COLO668 (cell line): ENCODE measurements around the gene OR9G1.
"Not testable (repeated sequence)": the region's sequence is repeated elsewhere in the genome, so short reads cannot be mapped to it uniquely, and the experiment has no call there.

ENCODE experiments used
- DNase-seq: peaks from one replicate; lab custom pipeline; 2025; ENCODE audit not compliant: unreplicated experiment; lab: John Stamatoyannopoulos, UW

Gene OR9G1

DNA sequence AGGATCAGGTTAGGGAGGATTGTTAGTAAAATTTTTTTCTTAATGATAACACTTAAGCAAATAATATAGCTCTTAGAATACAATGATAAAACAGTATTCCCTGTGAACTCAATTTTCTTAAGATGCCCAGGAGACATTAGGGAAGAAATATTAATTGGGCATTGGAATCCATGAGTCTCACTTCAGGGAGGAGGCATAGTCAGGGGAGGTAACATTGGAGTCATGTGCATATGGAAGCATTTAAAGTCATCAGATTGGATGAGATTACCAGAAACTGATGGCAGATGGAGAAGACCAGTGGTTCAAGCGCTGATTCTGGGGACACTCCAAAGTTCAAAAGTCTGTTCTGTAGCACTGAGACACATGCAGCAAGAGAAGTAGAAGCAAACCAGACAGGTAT lies at the start of gene OR9G1:
OR9G1 (plus strand) TSS at position 301 of the 400 bp plus-strand sequence. CDS start 1,293 bp downstream, outside the sequence.
- no peak for DNase-seq

- no peak for DNase-seq
Observed at GRCh38 chr11:56659755-56660154, 39.1 kb upstream of the OR9G1 start.

GRCh38 chr11:56663386-56663785 lies 35.5 kb upstream of the OR9G1 start, which contains the start of gene OR5AR1:
Gene OR5AR1 (plus strand): TSS chr11:56663686. CDS start chr11:56663686, 0 bp downstream.
- DNase-seq: no peak

DNA sequence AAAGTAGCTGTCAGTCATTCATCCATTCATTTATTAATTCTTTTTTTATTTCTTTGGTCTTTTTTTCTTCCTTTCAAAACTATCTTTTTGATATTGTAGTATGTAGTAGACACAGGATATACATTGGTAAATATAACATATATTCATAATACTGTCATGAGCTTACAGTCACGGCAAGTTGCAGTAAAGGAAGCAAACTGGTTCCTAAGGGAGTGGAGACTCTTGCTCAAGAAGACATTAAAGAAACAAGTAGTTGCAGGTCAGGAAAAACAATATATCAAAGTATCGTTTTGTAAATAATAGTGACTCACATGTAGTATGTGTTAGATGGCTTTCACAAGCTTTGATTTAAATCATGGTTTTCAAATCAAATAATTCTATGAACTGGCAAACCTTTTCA lies 27.9 kb upstream of the OR9G1 start:
- no peak for DNase-seq

GRCh38 chr11:56688554-56689100 lies 10.3 kb upstream of the OR9G1 start:
- DNase-seq: no peak

- not testable (repeated sequence) for DNase-seq
Observed at GRCh38 chr11:56691179-56691578, 7.7 kb upstream of the OR9G1 start.

DNA sequence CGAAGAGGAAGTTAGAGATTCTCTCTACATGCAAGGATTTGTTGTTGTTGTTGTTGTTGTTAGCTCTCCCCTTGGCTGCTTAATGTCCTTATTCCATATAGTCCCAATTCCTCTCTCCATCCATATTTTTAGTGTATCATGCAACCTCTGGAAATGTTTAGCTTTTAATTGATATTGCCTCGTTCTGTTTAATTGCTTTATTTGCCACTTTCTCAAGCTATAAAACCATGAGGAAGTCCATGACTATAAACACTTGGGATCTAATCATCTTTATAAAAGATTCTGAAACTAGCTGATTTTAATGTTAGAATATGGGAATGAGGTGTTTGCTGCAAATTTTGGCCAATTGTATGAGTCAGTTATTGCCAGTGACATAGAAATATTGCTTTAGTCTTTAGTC lies 5.5 kb upstream of the OR9G1 start:
- no peak for DNase-seq

GRCh38 chr11:56700242-56700913 lies 1.5 kb downstream of the OR9G1 start:
- no peak for DNase-seq

DNA sequence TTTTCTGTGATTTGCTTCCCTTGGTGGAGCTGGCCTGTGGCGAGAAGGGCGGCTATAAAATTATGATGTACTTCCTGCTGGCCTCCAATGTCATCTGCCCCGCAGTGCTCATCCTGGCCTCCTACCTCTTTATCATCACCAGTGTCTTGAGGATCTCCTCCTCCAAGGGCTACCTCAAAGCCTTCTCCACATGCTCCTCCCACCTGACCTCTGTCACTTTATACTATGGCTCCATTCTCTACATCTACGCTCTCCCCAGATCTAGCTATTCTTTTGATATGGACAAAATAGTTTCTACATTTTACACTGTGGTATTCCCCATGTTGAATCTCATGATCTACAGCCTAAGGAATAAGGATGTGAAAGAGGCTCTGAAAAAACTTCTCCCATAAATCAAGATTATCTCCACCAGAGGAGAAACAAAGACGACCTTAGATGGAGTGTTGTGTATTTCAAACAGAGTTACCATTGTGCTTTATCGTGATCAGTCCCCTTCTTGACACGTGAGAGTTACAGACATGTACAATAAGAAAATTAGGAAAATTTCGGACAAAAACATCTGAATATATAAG lies 2.1 kb downstream of the OR9G1 start:
- DNase-seq: no peak

- DNase-seq: no peak
Observed at GRCh38 chr11:56705784-56706396, 7.0 kb downstream of the OR9G1 start.

GRCh38 chr11:56706486-56706885 lies 7.6 kb downstream of the OR9G1 start:
- DNase-seq: no peak

DNA sequence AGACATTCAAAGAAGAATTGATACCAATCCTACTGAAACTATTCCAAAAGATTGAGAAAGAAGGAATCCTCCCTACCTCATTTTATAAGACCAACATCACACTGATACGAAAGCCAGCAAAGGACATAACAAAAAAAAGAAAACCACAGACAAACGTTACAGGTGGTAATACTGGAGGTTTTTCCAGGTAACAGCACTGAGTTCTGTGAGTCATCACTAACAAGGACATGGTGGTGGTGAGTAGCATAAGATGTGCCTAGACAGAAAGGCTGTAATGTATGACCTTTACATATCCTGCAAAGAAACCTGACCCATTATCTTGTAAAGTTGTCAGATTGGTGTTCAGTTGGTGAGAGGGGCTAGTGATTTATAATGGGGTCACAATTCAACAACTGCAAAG lies 15.3 kb downstream of the OR9G1 start:
- DNase-seq: no peak

GRCh38 chr11:56716379-56716854 lies 17.5 kb downstream of the OR9G1 start:
- no peak for DNase-seq

DNA sequence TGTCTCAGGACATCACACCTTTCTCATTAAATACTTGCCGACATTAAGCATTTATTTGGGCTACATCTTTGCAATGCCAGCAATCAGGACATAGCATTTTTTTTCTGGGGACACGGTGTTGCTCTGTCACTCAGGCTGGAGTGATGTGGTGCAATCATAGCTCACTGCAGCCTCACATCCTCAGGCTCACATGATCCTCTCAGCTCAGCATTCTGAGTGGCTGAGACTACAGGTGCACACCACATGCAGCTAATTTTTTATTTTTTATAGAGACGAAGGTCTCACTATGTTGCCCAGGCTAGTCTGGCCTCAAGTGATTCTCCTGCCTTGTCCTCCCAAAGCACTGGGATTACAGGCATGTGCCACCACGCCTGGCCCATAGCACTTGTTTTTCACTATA lies 21.6 kb downstream of the OR9G1 start:
- no peak for DNase-seq

DNA sequence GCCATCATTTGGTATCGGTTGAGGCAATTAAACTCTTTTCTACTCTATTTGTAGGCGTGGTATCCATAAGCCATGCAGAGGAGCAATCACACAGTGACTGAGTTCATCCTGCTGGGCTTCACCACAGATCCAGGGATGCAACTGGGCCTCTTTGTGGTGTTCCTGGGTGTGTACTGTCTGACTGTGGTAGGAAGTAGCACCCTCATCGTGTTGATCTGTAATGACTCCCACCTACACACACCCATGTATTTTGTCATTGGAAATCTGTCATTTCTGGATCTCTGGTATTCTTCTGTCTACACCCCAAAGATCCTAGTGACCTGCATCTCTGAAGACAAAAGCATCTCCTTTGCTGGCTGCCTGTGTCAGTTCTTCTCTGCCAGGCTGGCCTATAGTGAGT lies 41.2 kb downstream of the OR9G1 start:
- DNase-seq: no peak

DNA sequence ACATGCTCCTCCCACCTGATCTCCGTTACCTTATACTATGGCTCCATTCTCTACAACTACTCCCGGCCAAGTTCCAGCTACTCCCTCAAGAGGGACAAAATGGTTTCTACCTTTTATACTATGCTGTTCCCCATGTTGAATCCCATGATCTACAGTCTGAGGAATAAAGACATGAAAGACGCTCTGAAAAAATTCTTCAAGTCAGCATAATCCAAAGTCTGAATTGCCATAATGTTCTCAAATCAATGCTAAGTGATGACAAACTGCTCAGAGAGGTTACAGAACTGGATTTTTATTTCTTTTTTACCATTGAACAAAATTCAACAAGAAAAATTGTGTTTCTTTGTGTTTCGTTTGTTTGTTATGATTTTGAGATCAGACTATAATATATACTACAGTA lies 42.0 kb downstream of the OR9G1 start:
- no peak for DNase-seq

DNA sequence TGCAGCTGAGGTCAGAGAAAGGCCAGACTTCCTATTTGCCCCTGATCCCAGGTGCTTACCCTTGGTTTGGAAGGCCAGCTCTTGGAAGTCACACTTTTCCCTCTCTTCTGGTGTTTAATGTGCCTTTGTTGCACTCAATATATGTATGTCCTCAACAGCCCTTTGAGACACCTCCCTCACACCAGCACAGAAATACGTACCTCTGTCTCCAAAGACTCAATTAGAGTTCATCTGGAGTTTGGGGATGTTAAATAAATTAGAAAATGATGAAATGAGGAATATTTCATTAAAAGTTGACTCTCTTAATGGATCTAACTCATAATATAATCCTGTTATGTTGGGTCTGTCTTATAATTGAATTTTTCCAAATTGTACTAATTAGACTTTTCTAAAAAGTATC lies 49.7 kb downstream of the OR9G1 start, which contains the start of gene OR9G4:
OR9G4 (minus strand) TSS at position 101 of the 400 bp plus-strand sequence. CDS start 4,931 bp downstream, outside the sequence.
- no peak for DNase-seq

GRCh38 chr11:56750190-56750589 lies 51.3 kb downstream of the OR9G1 start:
- no peak for DNase-seq

- no peak for DNase-seq
Observed at GRCh38 chr11:56751480-56751879, 52.6 kb downstream of the OR9G1 start.
